IPS-15b (cell line): ENCODE data around the gene EREG.

Source experiments
- H3K27me3 ChIP-seq: one replicate; pipeline ENCODE4 v1.6.1; 2013; ENCODE audit warnings: low read length; ENCODE audit not compliant: control insufficient read depth, insufficient read depth
- H3K36me3 ChIP-seq: one replicate; pipeline ENCODE4 v1.6.1; 2013; ENCODE audit warnings: low read length; ENCODE audit not compliant: control insufficient read depth, insufficient read depth
- H3K4me1 ChIP-seq: one replicate; pipeline ENCODE4 v1.6.1; 2013; ENCODE audit warnings: mild to moderate bottlenecking, low read length; ENCODE audit not compliant: control insufficient read depth, insufficient read depth
- H3K4me3 ChIP-seq: one replicate; pipeline ENCODE4 v1.5.1; 2013; ENCODE audit warnings: low read depth, low read length
- H3K9ac ChIP-seq: one replicate; pipeline ENCODE4 v1.6.1; 2013; ENCODE audit warnings: low read depth, mild to moderate bottlenecking, low read length
- H3K9me3 ChIP-seq: one replicate; pipeline ENCODE4 v1.6.1; 2013; ENCODE audit warnings: mild to moderate bottlenecking, low read length; ENCODE audit not compliant: control insufficient read depth, insufficient read depth

The EREG gene

DNA sequence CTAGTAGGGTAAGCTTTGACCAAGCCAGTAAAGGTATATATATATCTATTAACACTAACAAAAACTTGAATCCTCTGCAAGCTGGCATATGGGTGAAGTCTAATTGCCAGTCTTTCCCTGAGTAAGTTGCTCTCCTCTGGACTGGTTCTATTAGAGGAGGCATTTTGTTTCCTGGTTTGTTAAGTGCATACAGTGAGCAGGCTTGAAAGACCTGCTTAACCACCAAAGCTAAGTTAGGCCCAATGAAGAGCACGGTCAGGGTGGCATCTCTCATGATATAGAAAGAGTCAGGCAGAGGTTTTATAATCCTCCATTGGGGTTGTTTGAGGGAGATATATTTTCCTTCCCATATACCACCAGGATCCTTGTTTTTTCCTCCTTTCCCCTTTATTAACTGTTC, 70.4 kb downstream of the EREG start:
- Histone ChIP-seq H3K9me3 (no peaks in the 10 kb centered on the region), H3K9ac (no peak overlapping the region), H3K27me3 (no peaks in the 10 kb centered on the region), H3K36me3 (no peaks in the 10 kb centered on the region), H3K4me3 (no peak overlapping the region), H3K4me1 (no peaks in the 10 kb centered on the region)

DNA sequence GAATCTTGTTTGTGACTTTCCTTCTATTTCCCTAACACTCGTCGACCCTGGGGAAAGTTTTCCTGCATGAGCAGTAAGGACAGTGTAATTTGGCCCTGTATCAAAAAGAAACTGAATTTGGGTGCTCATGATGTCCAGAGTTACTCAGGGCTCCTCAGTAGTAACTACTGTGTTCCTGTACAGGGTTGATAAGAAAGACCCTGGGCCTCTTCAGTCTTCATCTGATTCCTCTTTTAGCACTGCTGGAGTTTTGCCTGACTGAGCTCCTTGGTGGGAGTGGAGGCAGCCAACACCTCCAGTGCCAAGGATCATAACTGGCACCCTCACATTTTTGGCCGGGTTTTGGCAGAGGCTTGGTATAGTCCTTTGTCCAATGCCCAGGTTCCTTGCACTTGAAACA, 72.9 kb downstream of the EREG start:
- Histone ChIP-seq H3K9me3 (no peaks in the 10 kb centered on the region), H3K9ac (no peak overlapping the region), H3K4me1 (no peaks in the 10 kb centered on the region), H3K36me3 (no peaks in the 10 kb centered on the region), H3K27me3 (no peaks in the 10 kb centered on the region), H3K4me3 (no peak overlapping the region)
